Measurements from ENCODE around the gene NECTIN3. TPM values are rescaled to one million over a fixed set of nuclear protein-coding genes. Genes with fewer than 3 reads are reported as not detected.

NECTIN3 gene
- total RNA-seq, 2 donors from 2014 or later, result 25.3 to 63.8 TPM

GRCh38 chr3:111033470-111034050, 38.1 kb upstream of the NECTIN3 start:
- no peaks in the 10 kb centered on the region for H3K27me3 ChIP-seq (replicated peaks; ENCODE audit: insufficient read depth)
- H3K9me3 ChIP-seq, result no peaks in the 10 kb centered on the region
- DNase-seq (ENCODE audit: low spot score), result no peak
- no peaks in the 10 kb centered on the region for H3K4me1 ChIP-seq (replicated peaks)
- H3K4me3 ChIP-seq, result no peak overlapping the region
- intact Hi-C loops (cut with DNase I), result no loop called here
- no peak for TF ChIP-seq POLR2A (IDR thresholded peaks at IDR 0.05)
- TF ChIP-seq CTCF (IDR thresholded peaks at IDR 0.05), result no peak
- no peak for TF ChIP-seq POLR2AphosphoS5 (IDR thresholded peaks at IDR 0.05)
- WGBS, result 56% methylated on average over 1 of the region's 1 CpG
- H3K36me3 ChIP-seq, result no peaks in the 10 kb centered on the region
- H3K27ac ChIP-seq, result no peak overlapping the region

GRCh38 chr3:111035316-111035715, 36.3 kb upstream of the NECTIN3 start:
- intact Hi-C loops (cut with DNase I), result no loop called here
- 95% methylated on average over 2 of the region's 2 CpGs for WGBS

GRCh38 chr3:111035902-111036301, 35.7 kb upstream of the NECTIN3 start:
- Histone ChIP-seq H3K27me3 (replicated peaks; ENCODE audit: insufficient read depth) (no peaks in the 10 kb centered on the region), H3K27ac (no peak overlapping the region), H3K9me3 (no peaks in the 10 kb centered on the region), H3K4me1 (replicated peaks) (no peaks in the 10 kb centered on the region), H3K4me3 (no peak overlapping the region), H3K36me3 (no peaks in the 10 kb centered on the region)
- TF ChIP-seq POLR2A (IDR thresholded peaks at IDR 0.05), result no peak
- no peak for TF ChIP-seq POLR2AphosphoS5 (IDR thresholded peaks at IDR 0.05)
- no peak for TF ChIP-seq CTCF (IDR thresholded peaks at IDR 0.05)
- WGBS, result 95% methylated on average over 2 of the region's 2 CpGs
- intact Hi-C loops (cut with DNase I), result no loop called here
- no peak for DNase-seq (ENCODE audit: low spot score)

More at GRCh38 chr3:111035316-111035715, 36.3 kb upstream of the NECTIN3 start:
- H3K4me3 ChIP-seq, result no peak overlapping the region
- no peaks in the 10 kb centered on the region for H3K4me1 ChIP-seq (replicated peaks)
- H3K27me3 ChIP-seq (replicated peaks; ENCODE audit: insufficient read depth), result no peaks in the 10 kb centered on the region
- TF ChIP-seq CTCF (IDR thresholded peaks at IDR 0.05) (no peak), POLR2A (IDR thresholded peaks at IDR 0.05) (no peak), POLR2AphosphoS5 (IDR thresholded peaks at IDR 0.05) (no peak)
- H3K27ac ChIP-seq, result no peak overlapping the region
- no peaks in the 10 kb centered on the region for H3K36me3 ChIP-seq
- no peaks in the 10 kb centered on the region for H3K9me3 ChIP-seq
- no peak for DNase-seq (ENCODE audit: low spot score)

GRCh38 chr3:111040959-111041358, 30.7 kb upstream of the NECTIN3 start:
- no peak for TF ChIP-seq POLR2AphosphoS5 (IDR thresholded peaks at IDR 0.05)
- TF ChIP-seq POLR2A (IDR thresholded peaks at IDR 0.05), result no peak
- no peak for TF ChIP-seq CTCF (IDR thresholded peaks at IDR 0.05)
- H3K27me3 ChIP-seq (replicated peaks; ENCODE audit: insufficient read depth), result no peaks in the 10 kb centered on the region
- no peak for DNase-seq (ENCODE audit: low spot score)
- no peaks in the 10 kb centered on the region for H3K9me3 ChIP-seq
- 98% methylated on average over 2 of the region's 2 CpGs for WGBS
- no peaks in the 10 kb centered on the region for H3K4me1 ChIP-seq (replicated peaks)
- no peak overlapping the region for H3K4me3 ChIP-seq
- intact Hi-C loops (cut with DNase I), result no loop called here
- no peak overlapping the region for H3K27ac ChIP-seq
- no peaks in the 10 kb centered on the region for H3K36me3 ChIP-seq

GRCh38 chr3:111045564-111045963, 26.1 kb upstream of the NECTIN3 start:
- 92% methylated on average over 6 of the region's 6 CpGs for WGBS
- TF ChIP-seq POLR2A (IDR thresholded peaks at IDR 0.05), result no peak
- TF ChIP-seq POLR2AphosphoS5 (IDR thresholded peaks at IDR 0.05), result no peak
- no peak for TF ChIP-seq CTCF (IDR thresholded peaks at IDR 0.05)
- H3K9me3 ChIP-seq, result no peaks in the 10 kb centered on the region
- no peak overlapping the region for H3K4me3 ChIP-seq
- no peak for DNase-seq (ENCODE audit: low spot score)
- no peaks in the 10 kb centered on the region for H3K36me3 ChIP-seq
- H3K4me1 ChIP-seq (replicated peaks), result no peaks in the 10 kb centered on the region
- H3K27me3 ChIP-seq (replicated peaks; ENCODE audit: insufficient read depth), result no peaks in the 10 kb centered on the region
- H3K27ac ChIP-seq, result no peak overlapping the region
- intact Hi-C loops (cut with DNase I), result no loop called here

All from prostate gland (tissue), 2 donors.